GM12801 (cell line): Measurements from ENCODE around the gene GORAB.

ENCODE experiments used
- CTCF ChIP-seq: IDR thresholded peaks from one replicate; pipeline ENCODE4 v1.5.1; 2011; ENCODE audit warnings: control low read depth; ENCODE audit not compliant: insufficient read length; ENCODE audit errors: extremely low read depth

Gene GORAB

GRCh38 chr1:170538687-170539086, 6.7 kb downstream of the GORAB start:
- TF ChIP-seq CTCF, result no peak

- TF ChIP-seq CTCF, result no peak
These were observed 7.2 kb downstream of the GORAB start for GRCh38 chr1:170539154-170539553.

GRCh38 chr1:170544624-170545023, 12.7 kb downstream of the GORAB start:
- no peak for TF ChIP-seq CTCF

- no peak for TF ChIP-seq CTCF
These were observed 13.5 kb downstream of the GORAB start for GRCh38 chr1:170545476-170545875.

- no peak for TF ChIP-seq CTCF
These were observed 15.3 kb downstream of the GORAB start for GRCh38 chr1:170547255-170547654.

- no peak for TF ChIP-seq CTCF
These were observed 16.5 kb downstream of the GORAB start for GRCh38 chr1:170548497-170548896.

GRCh38 chr1:170555370-170555769, 23.4 kb downstream of the GORAB start:
- no peak for TF ChIP-seq CTCF

GRCh38 chr1:170556917-170557316, 25.0 kb downstream of the GORAB start:
- no peak for TF ChIP-seq CTCF
